GM21360 (cell line): Measurements from ENCODE around the gene ETS2.
"Not testable (repeated sequence)": the region's sequence is repeated elsewhere in the genome, so short reads cannot be mapped to it uniquely, and the experiment has no call there.

ENCODE experiments used
- ATAC-seq: cut with Tn5 transposase; IDR thresholded peaks from one replicate; pipeline ENCODE4 v1.9.1; 2021; ENCODE audit warnings: mild to moderate bottlenecking, moderate library complexity; ENCODE audit not compliant: unreplicated experiment

Gene ETS2

DNA sequence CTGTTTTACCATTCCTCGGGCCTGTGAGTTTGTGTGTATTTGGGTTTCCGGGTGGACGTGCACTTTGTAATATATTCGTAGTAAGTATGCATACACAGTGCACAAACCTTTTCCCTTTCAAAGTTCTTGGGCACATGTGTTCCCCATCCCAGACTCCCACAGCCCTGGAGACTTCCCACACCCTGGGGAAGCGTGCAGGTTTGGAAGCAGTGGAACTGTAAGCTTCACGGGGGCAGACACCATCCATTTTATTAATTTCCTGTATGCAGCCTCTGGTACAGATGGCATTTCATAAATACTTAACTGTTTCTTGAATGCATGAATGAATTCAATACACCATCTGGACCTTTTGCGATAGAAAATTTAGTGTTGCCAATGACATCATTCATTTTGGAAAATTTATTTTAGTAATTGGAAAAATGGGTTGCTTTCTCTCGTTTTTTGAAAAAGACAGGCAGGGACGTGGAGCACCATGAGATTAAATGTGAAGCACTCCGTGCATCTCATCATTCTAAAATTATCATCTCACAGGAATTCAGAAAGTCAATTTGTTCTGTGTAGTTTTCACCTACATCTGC lies 10.8 kb downstream of the ETS2 start:
- ATAC-seq = no peak

DNA sequence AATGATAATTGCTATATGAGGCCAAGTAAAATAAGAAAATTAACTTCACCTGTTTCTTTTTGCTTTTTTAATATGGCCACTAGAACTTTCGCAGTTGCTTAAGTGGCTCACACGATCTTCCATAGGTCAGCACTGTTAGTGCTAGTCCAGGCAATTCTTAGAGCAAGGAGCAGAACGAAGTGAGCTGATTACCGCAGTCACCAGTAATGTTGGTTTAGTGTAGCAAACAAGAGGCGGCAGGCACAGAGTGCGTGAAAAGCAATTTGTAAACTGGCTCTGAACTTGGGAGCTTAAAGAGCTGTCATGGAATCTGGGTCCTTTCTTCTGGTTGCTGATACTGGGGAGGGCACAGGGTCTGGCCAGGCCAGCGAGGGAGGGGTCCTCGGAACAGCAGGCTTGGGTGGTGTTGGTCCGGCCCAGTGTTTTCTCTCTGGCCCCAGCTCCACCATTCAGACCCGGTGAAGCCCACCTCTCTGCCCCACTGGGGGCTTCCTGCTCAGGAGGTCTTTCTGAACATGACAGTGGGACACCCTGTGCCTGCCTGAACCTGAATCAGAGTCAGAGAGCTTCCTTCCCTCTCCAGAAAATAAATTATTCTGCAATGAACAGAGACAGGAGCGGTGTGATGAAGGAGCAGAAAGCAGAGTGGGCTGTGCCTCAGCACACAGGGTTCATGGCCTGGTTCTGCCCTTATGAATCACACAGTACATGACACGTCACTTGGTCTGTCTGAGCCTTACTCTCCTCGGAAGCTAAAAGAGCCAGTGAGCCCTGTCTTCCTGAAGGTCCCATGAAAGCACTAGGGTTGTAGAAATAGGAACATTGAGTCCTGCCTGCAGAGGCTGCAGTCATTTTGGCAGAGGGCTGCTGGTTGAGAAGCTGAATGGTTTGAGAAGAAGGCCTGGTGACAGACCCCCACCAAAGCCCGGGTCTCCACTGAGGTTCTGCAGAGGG lies 11.9 kb downstream of the ETS2 start:
- ATAC-seq = no peak

- no peak for ATAC-seq
Observed at GRCh38 chr21:38818325-38818723, 12.6 kb downstream of the ETS2 start.

- ATAC-seq = no peak
Observed at GRCh38 chr21:38819051-38819718, 13.5 kb downstream of the ETS2 start.

DNA sequence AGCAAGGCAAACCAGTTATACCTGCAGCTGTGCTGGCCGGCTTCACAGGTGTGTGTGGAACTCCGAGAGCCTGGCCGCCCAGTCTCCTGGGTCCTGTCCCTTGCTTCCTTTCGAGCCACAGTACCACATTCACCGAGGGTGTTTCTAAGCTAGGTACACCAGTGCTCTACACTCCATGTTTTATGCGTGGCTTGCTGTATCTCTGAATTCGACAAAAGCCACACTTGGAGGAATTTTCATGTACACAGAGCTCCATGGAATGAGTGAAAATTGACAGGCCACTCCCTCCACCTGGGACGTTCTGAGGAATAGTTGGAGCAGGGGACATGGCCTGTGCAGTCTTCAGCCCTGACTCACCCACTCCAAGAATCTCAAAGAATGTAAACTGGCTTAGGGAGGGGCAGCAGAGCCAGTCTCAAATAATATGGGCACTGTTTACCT lies 14.0 kb downstream of the ETS2 start:
- ATAC-seq = no peak

DNA sequence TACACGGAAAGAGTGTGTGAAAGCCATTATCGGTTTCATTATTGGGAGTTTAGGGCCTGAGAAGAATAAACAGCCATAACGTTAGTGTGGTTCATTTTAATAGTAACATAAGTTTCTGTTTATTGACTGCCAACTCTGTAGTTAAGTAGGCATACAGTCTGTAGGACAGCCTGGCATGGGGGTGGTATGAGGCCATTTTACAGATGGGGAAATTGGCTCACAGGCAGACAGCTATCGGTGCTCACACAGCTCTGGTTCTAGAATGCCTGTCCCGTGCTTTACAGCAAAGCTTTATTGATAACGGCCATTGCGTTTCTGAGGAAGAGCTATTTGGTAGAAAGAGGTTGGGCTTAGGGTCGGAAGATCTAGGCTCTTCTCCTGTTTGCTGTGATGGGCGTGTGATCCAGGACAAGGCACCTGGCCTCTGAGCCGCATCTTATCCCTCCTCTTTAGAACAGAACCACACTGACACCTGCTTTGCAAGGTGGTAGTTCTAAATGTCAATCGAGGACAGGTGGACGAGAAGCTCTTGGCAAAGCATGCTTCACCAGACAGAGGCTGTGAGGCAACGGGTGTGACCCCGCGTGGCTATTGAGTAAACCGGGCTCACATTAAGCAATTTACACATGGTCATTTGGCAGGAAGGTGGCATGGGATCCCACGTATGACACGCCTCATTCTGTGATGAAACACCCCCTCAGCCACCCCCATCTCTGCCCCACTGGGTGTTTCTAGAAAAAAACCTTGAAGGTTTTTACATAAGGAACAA lies 14.9 kb downstream of the ETS2 start:
- no peak for ATAC-seq

DNA sequence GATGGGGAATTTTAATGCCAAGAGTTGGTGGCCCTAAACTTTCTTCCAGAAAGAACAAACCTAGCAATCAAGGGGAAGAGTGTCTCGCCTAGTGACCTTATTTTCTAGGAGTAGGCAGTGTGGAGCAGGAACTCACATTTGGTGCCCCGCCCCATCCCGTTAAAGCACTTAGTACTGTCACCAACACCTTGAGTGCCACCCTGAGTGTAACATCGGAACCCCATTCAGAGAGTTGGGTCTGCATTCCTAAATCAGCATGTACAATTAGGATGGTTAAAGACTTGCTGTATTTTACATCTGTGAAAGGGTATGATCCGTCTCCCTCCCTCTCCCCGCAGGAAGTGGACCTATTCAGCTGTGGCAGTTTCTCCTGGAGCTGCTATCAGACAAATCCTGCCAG lies 15.5 kb downstream of the ETS2 start:
- ATAC-seq = no peak

GRCh38 chr21:38821959-38822682 lies 16.4 kb downstream of the ETS2 start:
- ATAC-seq = no peak

- no peak for ATAC-seq
Observed at GRCh38 chr21:38822778-38823238, 17.1 kb downstream of the ETS2 start.

DNA sequence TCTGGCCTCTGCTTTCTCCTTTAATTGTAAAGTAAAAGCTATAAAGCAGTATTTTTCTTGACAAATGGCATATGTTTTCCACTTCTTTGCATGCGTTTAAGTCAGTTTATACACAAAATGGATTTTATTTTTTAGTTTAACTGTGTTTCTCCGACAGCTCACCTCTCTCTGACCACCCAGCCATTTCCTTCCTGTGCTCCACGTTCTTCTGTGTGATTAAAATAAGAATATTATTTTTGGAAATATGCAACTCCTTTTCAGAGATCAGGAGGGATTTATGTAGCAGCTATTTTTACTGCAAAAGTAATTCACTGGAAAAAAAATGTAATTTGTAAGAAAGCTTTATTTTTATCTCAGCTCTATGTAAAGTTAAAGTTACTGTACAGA lies 18.0 kb downstream of the ETS2 start:
- ATAC-seq = no peak

DNA sequence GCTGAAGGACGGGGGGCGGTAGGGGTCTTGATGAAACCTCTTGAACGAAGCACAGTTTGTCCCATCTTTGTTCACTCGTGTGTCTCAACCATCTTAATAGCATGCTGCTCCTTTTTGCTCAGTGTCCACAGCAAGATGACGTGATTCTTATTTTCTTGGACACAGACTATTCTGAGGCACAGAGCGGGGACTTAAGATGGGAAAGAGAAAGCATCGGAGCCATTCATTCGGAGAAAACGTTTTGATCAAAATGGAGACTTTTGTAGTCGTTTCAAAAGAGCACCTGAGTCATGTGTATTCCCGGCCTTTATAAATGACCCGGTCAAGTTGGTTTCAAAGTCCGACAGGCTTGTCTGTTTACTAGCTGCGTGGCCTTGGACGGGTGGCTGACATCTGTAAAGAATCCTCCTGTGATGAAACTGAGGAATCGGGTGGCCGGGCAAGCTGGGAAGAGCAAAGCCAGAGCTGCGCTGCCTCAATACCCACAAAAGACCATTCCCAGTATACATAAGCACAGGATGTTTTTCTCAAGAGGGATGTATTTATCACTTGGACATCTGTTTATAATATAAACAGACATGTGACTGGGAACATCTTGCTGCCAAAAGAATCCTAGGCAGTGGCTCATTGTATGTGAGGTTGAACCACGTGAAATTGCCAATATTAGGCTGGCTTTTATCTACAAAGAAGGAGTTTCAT lies 18.5 kb downstream of the ETS2 start:
- no peak for ATAC-seq

DNA sequence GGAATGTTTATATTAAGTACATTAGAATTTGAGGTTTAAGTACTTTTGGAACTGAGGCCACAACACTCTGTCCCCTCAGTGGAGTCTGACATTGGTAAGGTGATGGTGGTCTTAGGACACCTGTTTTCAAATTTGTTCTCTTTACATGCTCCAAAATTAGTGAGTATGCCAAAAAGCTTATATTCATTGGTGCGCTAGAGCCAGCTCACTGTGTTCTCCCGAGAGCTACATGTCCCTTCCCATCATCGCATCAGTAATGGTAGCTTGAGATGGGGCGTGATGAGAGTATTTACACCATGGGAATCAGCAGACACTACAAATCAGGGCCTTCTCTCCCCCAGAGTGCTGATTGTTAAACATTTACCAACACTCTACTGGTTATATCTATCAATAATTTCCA lies 19.5 kb downstream of the ETS2 start:
- ATAC-seq = no peak

DNA sequence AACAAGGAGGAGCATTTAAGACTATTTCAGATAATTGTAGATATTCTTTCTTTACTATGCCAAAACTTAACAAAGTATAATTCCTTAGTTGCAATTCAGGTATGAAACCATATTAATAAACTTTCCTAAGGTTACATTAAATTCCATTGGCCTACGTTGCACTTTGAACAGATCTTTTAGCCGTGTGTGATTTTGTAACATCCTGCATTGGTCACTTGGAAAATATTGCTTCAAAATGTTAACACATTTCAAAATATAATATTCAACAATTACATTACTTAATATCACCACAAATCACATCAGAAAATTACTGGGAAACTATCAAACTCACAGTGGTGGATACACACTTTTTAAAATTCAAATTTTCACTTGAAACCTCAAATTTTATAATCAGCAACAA lies 20.2 kb downstream of the ETS2 start:
- ATAC-seq = no peak

- ATAC-seq = not testable (repeated sequence)
Observed at GRCh38 chr21:38828111-38828510, 22.4 kb downstream of the ETS2 start.

GRCh38 chr21:38830671-38831525 lies 25.2 kb downstream of the ETS2 start:
- ATAC-seq = peak; percentile 80

GRCh38 chr21:38831526-38832467 lies 26.1 kb downstream of the ETS2 start:
- peak; percentile 86 for ATAC-seq

DNA sequence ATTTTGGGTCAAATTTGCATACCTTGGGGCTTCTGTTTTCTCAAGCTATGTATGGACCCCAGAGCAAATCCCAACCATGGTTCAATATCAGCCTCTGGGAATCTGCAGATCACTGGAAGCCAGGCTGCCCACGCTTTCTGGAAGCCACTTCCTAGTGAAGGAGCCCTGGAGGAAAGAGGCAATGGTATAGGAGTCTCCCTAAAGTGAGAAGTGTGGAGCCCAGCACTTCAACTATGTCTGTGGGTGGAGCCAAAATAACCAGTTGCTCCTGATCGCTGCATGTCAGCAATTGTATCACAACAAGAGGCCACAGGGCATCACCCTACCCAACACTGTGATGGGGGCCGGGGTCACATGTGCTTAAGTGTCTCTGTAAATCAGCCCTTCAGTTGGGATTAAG lies 26.9 kb downstream of the ETS2 start:
- ATAC-seq = no peak

DNA sequence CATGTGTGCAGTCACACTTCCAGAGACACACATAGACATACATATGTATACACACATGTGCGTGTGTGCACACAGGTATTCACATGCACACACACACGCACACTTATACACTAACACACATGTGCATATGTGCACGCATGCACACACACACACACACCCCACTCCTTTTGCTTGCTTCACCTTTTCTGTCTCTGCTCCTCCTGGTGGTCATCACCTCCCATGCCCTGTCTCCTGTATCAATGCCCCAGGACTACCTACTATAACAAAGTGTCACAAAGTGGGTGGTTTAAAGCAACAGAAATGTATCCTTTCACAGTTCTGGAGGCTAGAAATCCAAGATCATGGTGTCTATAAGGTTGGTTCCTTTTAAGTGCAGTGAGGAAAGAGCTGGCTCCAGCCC lies 27.4 kb downstream of the ETS2 start:
- no peak for ATAC-seq
